ENCODE results near the gene HNRNPC.
"Not testable (repeated sequence)": the region's sequence is repeated elsewhere in the genome, so short reads cannot be mapped to it uniquely, and the experiment has no call there.

The HNRNPC gene

DNA sequence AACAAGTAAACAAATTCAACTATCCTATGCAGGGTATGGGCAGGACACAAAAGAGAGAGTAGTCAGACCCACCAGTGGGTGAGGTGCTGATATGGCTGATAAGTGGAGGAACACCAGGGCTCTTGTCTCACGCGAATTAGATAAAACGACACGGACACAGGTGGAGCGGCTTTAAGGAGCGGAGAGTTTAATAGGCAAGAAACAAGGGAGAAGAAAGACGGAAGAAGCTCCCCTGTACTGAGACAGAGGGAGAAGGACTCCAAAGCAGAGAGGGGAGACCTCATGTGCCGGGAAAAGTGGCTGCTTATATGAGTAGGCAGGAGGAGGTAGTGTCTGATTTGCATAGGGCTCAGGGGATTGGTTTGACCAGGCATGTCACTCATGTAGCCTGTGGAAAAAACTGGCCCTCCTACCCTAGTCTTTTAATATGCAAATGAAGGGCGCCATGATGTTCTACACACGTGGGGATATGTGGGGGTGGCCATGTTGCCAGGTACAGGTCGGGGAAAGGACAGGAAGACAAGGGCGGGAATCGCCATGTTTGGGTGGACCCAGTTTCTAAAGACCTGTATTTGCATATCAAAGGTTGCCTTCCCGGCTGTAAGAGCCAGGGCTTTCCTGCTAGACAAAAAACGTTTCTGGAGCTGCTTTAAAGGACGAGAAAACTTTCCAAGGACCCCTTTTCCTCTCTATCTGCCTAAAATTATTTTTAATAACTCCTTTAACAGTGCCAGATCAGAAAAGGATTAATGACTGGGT is 39.4 kb upstream of the HNRNPC start:
- TF ChIP-seq, protein P1, sequence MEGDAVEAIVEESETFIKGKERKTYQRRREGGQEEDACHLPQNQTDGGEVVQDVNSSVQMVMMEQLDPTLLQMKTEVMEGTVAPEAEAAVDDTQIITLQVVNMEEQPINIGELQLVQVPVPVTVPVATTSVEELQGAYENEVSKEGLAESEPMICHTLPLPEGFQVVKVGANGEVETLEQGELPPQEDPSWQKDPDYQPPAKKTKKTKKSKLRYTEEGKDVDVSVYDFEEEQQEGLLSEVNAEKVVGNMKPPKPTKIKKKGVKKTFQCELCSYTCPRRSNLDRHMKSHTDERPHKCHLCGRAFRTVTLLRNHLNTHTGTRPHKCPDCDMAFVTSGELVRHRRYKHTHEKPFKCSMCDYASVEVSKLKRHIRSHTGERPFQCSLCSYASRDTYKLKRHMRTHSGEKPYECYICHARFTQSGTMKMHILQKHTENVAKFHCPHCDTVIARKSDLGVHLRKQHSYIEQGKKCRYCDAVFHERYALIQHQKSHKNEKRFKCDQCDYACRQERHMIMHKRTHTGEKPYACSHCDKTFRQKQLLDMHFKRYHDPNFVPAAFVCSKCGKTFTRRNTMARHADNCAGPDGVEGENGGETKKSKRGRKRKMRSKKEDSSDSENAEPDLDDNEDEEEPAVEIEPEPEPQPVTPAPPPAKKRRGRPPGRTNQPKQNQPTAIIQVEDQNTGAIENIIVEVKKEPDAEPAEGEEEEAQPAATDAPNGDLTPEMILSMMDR (IDR thresholded peaks at IDR 0.05; ENCODE audit: low read depth, low read length, missing control alignments) = no peak
- peak; percentile 96 for DNase-seq (ENCODE audit: low read depth)
- H3K4me3 ChIP-seq (ENCODE audit: low read depth, low read length) = peak overlapping the region; percentile 50

DNA sequence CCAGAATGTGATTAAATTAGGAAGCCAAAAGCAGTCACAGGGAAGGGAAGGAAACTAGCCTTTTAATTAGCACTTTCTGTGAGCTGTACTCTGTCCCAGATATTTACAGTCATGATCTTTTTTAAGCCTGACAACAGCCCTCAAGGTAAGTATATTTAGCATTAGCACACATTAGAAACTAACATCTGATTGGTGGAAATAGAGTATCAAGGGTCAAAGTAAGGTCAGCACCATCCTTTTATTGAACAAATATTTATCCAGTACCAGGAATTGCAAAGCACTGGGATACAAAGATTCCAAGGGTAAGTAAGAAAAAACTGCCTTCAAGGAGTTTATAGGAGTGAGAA is 38.9 kb upstream of the HNRNPC start:
- no peak for DNase-seq (ENCODE audit: low read depth)
- H3K4me3 ChIP-seq (ENCODE audit: low read depth, low read length) = peak overlapping the region; percentile 50; the same call in 1 of the 2 replicates
- TF ChIP-seq, protein P1 (IDR thresholded peaks at IDR 0.05; ENCODE audit: low read depth, low read length, missing control alignments) = no peak

DNA sequence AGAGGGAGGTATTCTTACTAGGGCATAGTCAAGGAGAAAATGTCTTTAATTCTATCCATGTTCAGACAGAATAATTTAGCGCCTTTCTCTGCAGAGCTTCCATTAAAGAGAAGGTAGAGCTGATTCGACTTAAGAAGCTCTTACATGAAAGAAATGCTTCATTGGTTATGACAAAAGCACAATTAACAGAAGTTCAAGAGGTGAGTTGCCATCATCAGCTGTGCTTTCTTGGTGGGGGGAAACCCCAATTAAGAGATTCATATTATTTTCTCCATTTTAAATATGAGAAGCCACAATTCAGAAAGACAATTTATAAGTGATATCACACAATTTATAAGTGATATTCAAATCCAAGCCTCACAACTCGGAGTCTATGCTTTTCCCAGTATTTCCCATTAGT is 38.4 kb upstream of the HNRNPC start:
- H3K4me3 ChIP-seq (ENCODE audit: low read depth, low read length) = no peak overlapping the region; the same call in 1 of the 2 replicates
- DNase-seq (ENCODE audit: low read depth) = no peak

DNA sequence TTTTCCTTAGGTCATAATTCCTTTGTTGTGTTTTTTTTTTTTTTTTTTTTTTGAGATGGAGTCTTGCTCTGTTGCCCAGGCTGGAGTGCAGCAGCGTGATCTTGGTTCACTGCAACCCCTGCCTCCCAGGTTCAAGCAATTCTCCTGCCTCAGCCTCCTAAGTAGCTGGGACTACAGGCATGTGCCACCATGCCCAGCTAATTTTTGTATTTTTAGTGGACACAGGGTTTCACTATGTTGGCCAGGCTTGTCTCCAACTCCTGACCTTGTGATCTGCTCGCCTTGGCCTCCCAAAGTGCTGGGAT is 33.5 kb upstream of the HNRNPC start:
- DNase-seq (ENCODE audit: low read depth); H3K4me3 ChIP-seq (ENCODE audit: low read depth, low read length): not testable (repeated sequence)

More for the DNA sequence above, 38.4 kb upstream of the HNRNPC start:
- TF ChIP-seq, protein P1 (IDR thresholded peaks at IDR 0.05; ENCODE audit: low read depth, low read length, missing control alignments) = no peak

DNA sequence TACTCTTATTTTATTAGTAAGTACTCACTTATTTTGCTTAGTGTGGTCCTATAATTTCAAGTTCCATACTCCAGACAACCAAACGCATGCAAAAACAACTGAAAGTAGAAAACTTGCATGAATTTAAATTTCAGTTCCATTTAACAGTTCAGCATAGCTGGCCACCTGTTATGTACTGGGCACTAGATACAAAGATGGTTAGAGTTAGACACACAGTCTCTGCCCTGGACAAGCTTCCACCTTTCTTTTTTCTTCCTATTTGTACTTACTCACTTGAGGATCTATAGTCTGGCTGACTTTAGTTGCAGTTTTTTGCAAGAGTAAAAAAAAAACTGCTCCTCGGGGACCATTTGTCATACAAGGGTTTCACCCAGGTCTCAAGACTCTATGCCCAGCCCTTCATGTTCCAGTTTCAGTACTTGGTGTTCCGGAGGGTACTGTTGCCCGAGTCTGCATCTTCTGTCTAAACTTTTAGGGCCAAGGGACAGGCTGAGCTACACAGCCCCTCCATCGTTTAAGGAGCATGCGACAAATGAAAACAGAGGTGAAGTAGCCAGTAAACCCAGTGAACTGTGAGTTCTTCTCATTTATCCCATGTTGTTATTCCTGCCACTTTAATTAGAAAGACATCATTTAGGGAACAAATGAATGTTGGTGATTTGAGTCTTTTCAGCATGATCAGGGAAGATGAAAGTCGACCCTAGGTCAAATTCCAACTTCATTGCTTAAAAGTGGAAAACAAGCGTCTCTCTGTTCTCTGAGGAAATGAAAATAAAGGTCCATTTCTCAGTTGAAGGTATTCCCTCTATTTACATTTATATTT is 33.0 kb upstream of the HNRNPC start:
- TF ChIP-seq, protein P1 (IDR thresholded peaks at IDR 0.05; ENCODE audit: low read depth, low read length, missing control alignments) = no peak
- no peak overlapping the region for H3K4me3 ChIP-seq (ENCODE audit: low read depth, low read length)
- DNase-seq (ENCODE audit: low read depth) = no peak

DNA sequence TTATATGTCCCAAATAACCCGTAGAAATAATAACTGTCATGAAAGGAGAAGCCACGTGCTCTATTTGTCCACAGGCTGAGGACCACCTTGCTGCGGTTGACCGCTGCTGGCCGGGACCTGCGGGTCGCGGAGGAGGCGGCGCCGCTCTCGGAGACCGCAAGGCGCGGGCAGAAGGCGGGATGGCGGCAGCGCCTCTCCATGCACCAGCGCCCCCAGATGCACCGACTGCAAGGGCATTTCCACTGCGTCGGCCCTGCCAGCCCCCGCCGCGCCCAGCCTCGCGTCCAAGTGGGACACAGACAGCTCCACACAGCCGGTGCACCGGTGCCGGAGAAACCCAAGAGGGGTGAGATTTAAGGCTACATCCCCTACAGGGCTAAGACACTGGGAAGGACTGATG is 31.6 kb upstream of the HNRNPC start:
- DNase-seq (ENCODE audit: low read depth) = no peak
- H3K4me3 ChIP-seq (ENCODE audit: low read depth, low read length) = peak overlapping the region; percentile 49

DNA sequence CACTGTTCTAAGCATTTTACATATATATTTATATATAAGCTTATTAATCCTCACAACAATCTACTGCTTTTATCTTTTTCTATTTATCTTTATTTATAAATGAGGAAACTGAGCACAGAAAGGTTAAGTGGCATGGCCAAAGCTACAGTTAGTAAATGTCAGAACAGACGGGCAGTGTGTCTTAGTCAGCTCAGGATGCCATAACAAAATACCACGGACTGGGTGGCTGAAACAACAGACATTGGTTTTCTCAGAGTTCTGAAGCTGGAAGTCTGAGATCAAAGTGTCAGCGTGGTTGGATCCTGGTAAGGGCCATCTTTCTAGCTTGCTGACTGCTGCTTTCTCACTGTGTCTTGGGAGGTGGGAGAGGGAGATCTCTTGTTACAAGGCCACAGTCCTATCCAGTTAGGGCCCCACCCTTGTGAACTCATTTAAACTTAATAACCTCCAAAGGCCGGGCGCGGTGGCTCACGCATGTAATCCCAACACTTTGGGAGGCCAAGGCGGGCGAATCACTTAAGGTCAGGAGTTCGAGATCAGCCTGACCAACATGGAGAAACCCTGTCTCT is 30.4 kb upstream of the HNRNPC start:
- TF ChIP-seq, protein P1 (IDR thresholded peaks at IDR 0.05; ENCODE audit: low read depth, low read length, missing control alignments) = no peak
- no peak for DNase-seq (ENCODE audit: low read depth)
- H3K4me3 ChIP-seq (ENCODE audit: low read depth, low read length) = no peak overlapping the region

More for the DNA sequence above, 31.6 kb upstream of the HNRNPC start:
- TF ChIP-seq, protein P1 (IDR thresholded peaks at IDR 0.05; ENCODE audit: low read depth, low read length, missing control alignments) = peak; percentile 9

Measured in GM12864 (cell line).